Rectal smooth muscle tissue (tissue), 1 donor: ENCODE data around the gene ABCA2.

Experiments used
- H3K27ac ChIP-seq: one replicate; pipeline ENCODE4 v1.7.0; 2013; ENCODE audit warnings: low read depth, low read length, inconsistent platforms
- H3K27me3 ChIP-seq: one replicate; pipeline ENCODE4 v1.7.0; 2013; ENCODE audit warnings: low read length; ENCODE audit not compliant: control insufficient read depth, insufficient read depth
- H3K36me3 ChIP-seq: one replicate; pipeline ENCODE4 v1.7.0; 2013; ENCODE audit warnings: low read length; ENCODE audit not compliant: control insufficient read depth, insufficient read depth
- H3K4me1 ChIP-seq: one replicate; pipeline ENCODE4 v1.7.0; 2013; ENCODE audit warnings: low read length; ENCODE audit not compliant: control insufficient read depth, insufficient read depth
- H3K4me3 ChIP-seq: one replicate; pipeline ENCODE4 v1.7.0; 2013; ENCODE audit warnings: low read length
- H3K9ac ChIP-seq: one replicate; pipeline ENCODE4 v1.7.0; 2013; ENCODE audit warnings: low read length

Gene ABCA2

GRCh38 chr9:136990242-136990911, 37.7 kb downstream of the ABCA2 start:
- Histone ChIP-seq H3K4me1 (peaks cover 3% of the 10 kb centered on the region), H3K36me3 (no peaks in the 10 kb centered on the region), H3K27me3 (peaks cover 5% of the 10 kb centered on the region), H3K4me3 (no peak overlapping the region), H3K9ac (no peak overlapping the region), H3K27ac (no peak overlapping the region)

GRCh38 chr9:136988872-136989271, 39.2 kb downstream of the ABCA2 start:
- Histone ChIP-seq H3K27me3 (peaks cover 13% of the 10 kb centered on the region), H3K4me1 (peaks cover 3% of the 10 kb centered on the region), H3K4me3 (no peak overlapping the region), H3K27ac (no peak overlapping the region), H3K36me3 (no peaks in the 10 kb centered on the region), H3K9ac (no peak overlapping the region)

- Histone ChIP-seq H3K4me1 (no peaks in the 10 kb centered on the region), H3K27ac (no peak overlapping the region), H3K9ac (no peak overlapping the region), H3K4me3 (no peak overlapping the region), H3K27me3 (peaks cover 22% of the 10 kb centered on the region), H3K36me3 (no peaks in the 10 kb centered on the region)
Measured at GRCh38 chr9:136985853-136986252, 42.2 kb downstream of the ABCA2 start.

- H3K9ac ChIP-seq = no peak overlapping the region
- H3K27ac ChIP-seq = no peak overlapping the region
- no peak overlapping the region for H3K4me3 ChIP-seq
- H3K36me3 ChIP-seq = no peaks in the 10 kb centered on the region
- H3K27me3 ChIP-seq = peaks cover 22% of the 10 kb centered on the region
- no peaks in the 10 kb centered on the region for H3K4me1 ChIP-seq
Measured at GRCh38 chr9:136985027-136985602, 42.9 kb downstream of the ABCA2 start.

- Histone ChIP-seq H3K36me3 (no peaks in the 10 kb centered on the region), H3K4me1 (no peaks in the 10 kb centered on the region), H3K4me3 (no peak overlapping the region), H3K9ac (no peak overlapping the region), H3K27ac (no peak overlapping the region), H3K27me3 (peaks cover 22% of the 10 kb centered on the region)
Measured at GRCh38 chr9:136984464-136985026, 43.5 kb downstream of the ABCA2 start.

GRCh38 chr9:136983656-136984314, 44.3 kb downstream of the ABCA2 start:
- no peaks in the 10 kb centered on the region for H3K36me3 ChIP-seq
- H3K27ac ChIP-seq = no peak overlapping the region
- no peak overlapping the region for H3K9ac ChIP-seq
- H3K27me3 ChIP-seq = peaks cover 22% of the 10 kb centered on the region
- no peak overlapping the region for H3K4me3 ChIP-seq
- H3K4me1 ChIP-seq = no peaks in the 10 kb centered on the region

GRCh38 chr9:136983167-136983566, 44.9 kb downstream of the ABCA2 start:
- no peak overlapping the region for H3K4me3 ChIP-seq
- no peak overlapping the region for H3K9ac ChIP-seq
- no peaks in the 10 kb centered on the region for H3K36me3 ChIP-seq
- no peaks in the 10 kb centered on the region for H3K4me1 ChIP-seq
- H3K27ac ChIP-seq = no peak overlapping the region
- H3K27me3 ChIP-seq = peaks cover 22% of the 10 kb centered on the region

GRCh38 chr9:136982232-136983051, 45.6 kb downstream of the ABCA2 start, which contains the start of gene LCNL1:
Gene LCNL1 (plus strand): TSS chr9:136982993. CDS start chr9:136983587, 594 bp downstream.
- no peak within 1 kb of the TSS for H3K4me3 ChIP-seq
- no peak within 1 kb of the TSS for H3K27ac ChIP-seq
- no peaks in the 10 kb centered on the region for H3K4me1 ChIP-seq
- H3K9ac ChIP-seq = no peak within 1 kb of the TSS
- H3K27me3 ChIP-seq = peaks cover 22% of the 10 kb centered on the region
- H3K36me3 ChIP-seq = no peaks in the 10 kb centered on the region

- peaks cover 22% of the 10 kb centered on the region for H3K27me3 ChIP-seq
- H3K9ac ChIP-seq = no peak overlapping the region
- no peak overlapping the region for H3K4me3 ChIP-seq
- H3K27ac ChIP-seq = no peak overlapping the region
- no peaks in the 10 kb centered on the region for H3K4me1 ChIP-seq
- no peaks in the 10 kb centered on the region for H3K36me3 ChIP-seq
Measured at GRCh38 chr9:136981588-136982231, 46.3 kb downstream of the ABCA2 start.

- no peaks in the 10 kb centered on the region for H3K4me1 ChIP-seq
- H3K27ac ChIP-seq = no peak overlapping the region
- H3K36me3 ChIP-seq = no peaks in the 10 kb centered on the region
- H3K27me3 ChIP-seq = peaks cover 19% of the 10 kb centered on the region
- H3K9ac ChIP-seq = no peak overlapping the region
- no peak overlapping the region for H3K4me3 ChIP-seq
Measured at GRCh38 chr9:136980669-136981478, 47.2 kb downstream of the ABCA2 start.
